D721Med (cell line): Measurements from ENCODE around the gene MEGF6.

Experiments used
- DNase-seq: peaks from one replicate; pipeline ENCODE4 v3.0.0; 2011; ENCODE audit warnings: low spot score; ENCODE audit not compliant: insufficient read length
- FAIRE-seq: peaks from 2 replicates; lab custom pipeline; 2011; peaks lifted over from hg19 to GRCh38; lab: Jason Lieb, UNC
- CTCF ChIP-seq: IDR thresholded peaks from 2 replicates; pipeline ENCODE4 v1.5.1; 2012; ENCODE audit warnings: mild to moderate bottlenecking, control low read depth; ENCODE audit not compliant: insufficient read depth; ENCODE audit errors: missing control alignments

MEGF6 gene, protein sequence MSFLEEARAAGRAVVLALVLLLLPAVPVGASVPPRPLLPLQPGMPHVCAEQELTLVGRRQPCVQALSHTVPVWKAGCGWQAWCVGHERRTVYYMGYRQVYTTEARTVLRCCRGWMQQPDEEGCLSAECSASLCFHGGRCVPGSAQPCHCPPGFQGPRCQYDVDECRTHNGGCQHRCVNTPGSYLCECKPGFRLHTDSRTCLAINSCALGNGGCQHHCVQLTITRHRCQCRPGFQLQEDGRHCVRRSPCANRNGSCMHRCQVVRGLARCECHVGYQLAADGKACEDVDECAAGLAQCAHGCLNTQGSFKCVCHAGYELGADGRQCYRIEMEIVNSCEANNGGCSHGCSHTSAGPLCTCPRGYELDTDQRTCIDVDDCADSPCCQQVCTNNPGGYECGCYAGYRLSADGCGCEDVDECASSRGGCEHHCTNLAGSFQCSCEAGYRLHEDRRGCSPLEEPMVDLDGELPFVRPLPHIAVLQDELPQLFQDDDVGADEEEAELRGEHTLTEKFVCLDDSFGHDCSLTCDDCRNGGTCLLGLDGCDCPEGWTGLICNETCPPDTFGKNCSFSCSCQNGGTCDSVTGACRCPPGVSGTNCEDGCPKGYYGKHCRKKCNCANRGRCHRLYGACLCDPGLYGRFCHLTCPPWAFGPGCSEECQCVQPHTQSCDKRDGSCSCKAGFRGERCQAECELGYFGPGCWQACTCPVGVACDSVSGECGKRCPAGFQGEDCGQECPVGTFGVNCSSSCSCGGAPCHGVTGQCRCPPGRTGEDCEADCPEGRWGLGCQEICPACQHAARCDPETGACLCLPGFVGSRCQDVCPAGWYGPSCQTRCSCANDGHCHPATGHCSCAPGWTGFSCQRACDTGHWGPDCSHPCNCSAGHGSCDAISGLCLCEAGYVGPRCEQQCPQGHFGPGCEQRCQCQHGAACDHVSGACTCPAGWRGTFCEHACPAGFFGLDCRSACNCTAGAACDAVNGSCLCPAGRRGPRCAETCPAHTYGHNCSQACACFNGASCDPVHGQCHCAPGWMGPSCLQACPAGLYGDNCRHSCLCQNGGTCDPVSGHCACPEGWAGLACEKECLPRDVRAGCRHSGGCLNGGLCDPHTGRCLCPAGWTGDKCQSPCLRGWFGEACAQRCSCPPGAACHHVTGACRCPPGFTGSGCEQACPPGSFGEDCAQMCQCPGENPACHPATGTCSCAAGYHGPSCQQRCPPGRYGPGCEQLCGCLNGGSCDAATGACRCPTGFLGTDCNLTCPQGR (N-terminal part only)

DNA sequence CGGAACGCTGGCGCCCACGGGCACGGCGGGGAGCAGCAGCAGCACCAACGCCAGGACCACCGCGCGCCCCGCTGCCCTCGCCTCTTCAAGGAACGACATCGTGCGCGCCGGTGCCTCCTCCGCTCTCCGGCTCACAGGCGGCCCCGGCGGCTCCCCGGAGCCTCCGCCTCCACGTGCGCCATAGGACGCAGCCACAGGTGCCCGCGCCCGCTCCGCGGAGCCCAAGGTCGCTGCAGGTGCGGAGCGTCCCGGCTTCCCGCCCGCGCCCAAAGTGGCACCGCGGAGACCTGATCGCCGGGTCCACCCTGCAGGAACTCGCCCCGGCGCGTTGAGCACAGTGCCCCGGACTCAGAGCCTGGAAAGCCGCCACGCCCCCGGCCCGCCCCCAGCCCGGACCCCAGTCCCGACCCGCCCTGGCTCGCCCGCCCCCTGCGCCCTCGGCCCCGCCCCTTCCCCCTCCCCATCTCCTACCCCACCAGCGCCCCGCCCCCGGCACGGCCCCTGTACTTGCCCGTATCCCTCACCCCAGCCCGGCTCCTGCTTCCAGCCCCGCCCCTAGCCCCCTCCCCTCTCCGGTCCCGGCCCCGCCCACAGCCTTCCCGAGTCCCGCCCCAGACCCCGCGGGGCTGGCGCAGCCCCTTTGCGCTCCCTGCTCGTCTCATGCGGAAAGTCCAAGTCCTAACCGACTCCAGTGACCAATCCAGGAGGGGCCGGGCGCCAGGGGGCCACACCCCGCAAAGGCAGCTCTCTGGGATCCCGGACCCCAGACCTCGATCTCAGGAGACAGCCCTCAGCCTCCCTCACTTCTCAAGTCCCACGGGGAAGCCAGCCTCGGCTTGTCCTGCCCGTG, at the start of gene MEGF6:
Gene MEGF6 (minus strand): TSS at position 339 of the 850 bp plus-strand sequence. CDS start 240 bp downstream, at position 99.
- peak; percentile 61 for DNase-seq
- TF ChIP-seq CTCF = no peak
- no peak for FAIRE-seq

- FAIRE-seq = no peak
- no peak for DNase-seq
- no peak for TF ChIP-seq CTCF
Observed at GRCh38 chr1:3660704-3661103, 49.4 kb upstream of the MEGF6 start.

- TF ChIP-seq CTCF = no peak
- DNase-seq = no peak
- FAIRE-seq = no peak
Observed at GRCh38 chr1:3659093-3659492, 47.8 kb upstream of the MEGF6 start.

DNA sequence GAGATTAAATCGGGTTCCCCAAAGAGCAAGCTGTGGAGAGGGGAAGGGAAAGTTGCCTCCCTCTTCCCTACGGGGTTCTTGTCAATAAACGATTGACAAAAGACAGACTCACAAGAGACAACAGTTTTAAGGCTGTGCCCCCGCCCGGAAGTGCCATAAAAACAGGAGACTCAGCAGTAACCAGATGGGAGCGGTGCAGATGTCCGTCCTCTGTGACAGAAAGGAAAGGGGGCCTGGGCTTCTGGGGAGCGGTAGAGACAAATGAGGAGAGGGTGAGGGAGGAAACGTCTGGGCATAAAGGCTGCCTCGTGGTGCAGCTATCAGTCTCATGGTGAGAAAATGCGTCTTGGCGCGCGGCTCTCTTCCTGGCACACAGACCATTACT, 46.9 kb upstream of the MEGF6 start:
- TF ChIP-seq CTCF = no peak
- FAIRE-seq (no peak), DNase-seq (no peak)

- no peak for FAIRE-seq
- TF ChIP-seq CTCF = no peak
- DNase-seq = no peak
Observed at GRCh38 chr1:3657578-3658230, 46.4 kb upstream of the MEGF6 start.

- no peak for TF ChIP-seq CTCF
- FAIRE-seq = no peak
- no peak for DNase-seq
Observed at GRCh38 chr1:3657096-3657475, 45.8 kb upstream of the MEGF6 start.
